CD4-positive, CD25-positive, alpha-beta regulatory T cell (primary cell): ENCODE measurements around the gene LTF. TPM values are rescaled to one million over a fixed set of nuclear protein-coding genes. Genes with fewer than 3 reads are reported as not detected.
"Not testable (repeated sequence)": the region's sequence is repeated elsewhere in the genome, so short reads cannot be mapped to it uniquely, and the experiment has no call there.

Source experiments
- ATAC-seq, 2 donors: fragments of 150-1000 bp; cut with Tn5 transposase; one replicate each; pipeline ENCODE4 v1.10.0; 2021; ENCODE audit warnings: low read depth in 2 of 2, moderate number of reproducible peaks in 2 of 2, moderate library complexity in 1 of 2
- DNase-seq, 3 donors: peaks; one replicate each; pipeline versions ENCODE4 v3.0.0 to v3.0.0-alpha.2; 2012 to 2022; ENCODE audit warnings: mixed read lengths in 1 of 3
- H3K27ac ChIP-seq: one replicate; pipeline ENCODE4 v1.7.0; 2013; ENCODE audit warnings: mild to moderate bottlenecking, low read length; ENCODE audit not compliant: insufficient read depth, poor library complexity, severe bottlenecking
- H3K27me3 ChIP-seq: one replicate; pipeline ENCODE4 v1.7.0; 2013; ENCODE audit warnings: low read length; ENCODE audit not compliant: control insufficient read depth, insufficient read depth
- H3K36me3 ChIP-seq: one replicate; pipeline ENCODE4 v1.7.0; 2013; ENCODE audit warnings: mild to moderate bottlenecking, low read length, moderate library complexity; ENCODE audit not compliant: control insufficient read depth, insufficient read depth
- H3K4me1 ChIP-seq: 2 replicates; pipeline ENCODE4 v1.7.0; 2013; ENCODE audit warnings: mild to moderate bottlenecking, low read length; ENCODE audit not compliant: insufficient read depth, control insufficient read depth, poor library complexity, severe bottlenecking
- H3K4me3 ChIP-seq: one replicate; pipeline ENCODE4 v1.7.0; 2013; ENCODE audit warnings: low read depth, mild to moderate bottlenecking, low read length, moderate library complexity
- H3K9me3 ChIP-seq, 2 experiments: 1 replicate in 1 of 2; 2 replicates in 1 of 2; pipeline ENCODE4 v1.7.0; 2013; ENCODE audit warnings: low read length in 2 of 2, mild to moderate bottlenecking in 1 of 2, moderate library complexity in 1 of 2; ENCODE audit not compliant: control insufficient read depth in 2 of 2
- H3K27ac Mint-ChIP-seq, 3 donors: one replicate each; pipeline ENCODE4 v1.8.0; 2020 to 2022; ENCODE audit warnings: mild to moderate bottlenecking in 3 of 3, mixed read lengths in 3 of 3, moderate library complexity in 2 of 3
- H3K27me3 Mint-ChIP-seq: one replicate; pipeline ENCODE4 v1.8.0; 2022; ENCODE audit warnings: mild to moderate bottlenecking, mixed read lengths
- H3K36me3 Mint-ChIP-seq: one replicate; pipeline ENCODE4 v1.8.0; 2020; ENCODE audit warnings: mixed read lengths
- H3K4me1 Mint-ChIP-seq, 4 donors: one replicate each; pipeline ENCODE4 v1.8.0; 2020 to 2022; ENCODE audit warnings: mixed read lengths in 4 of 4, mild to moderate bottlenecking in 1 of 4
- H3K4me3 Mint-ChIP-seq, 4 donors: one replicate each; pipeline ENCODE4 v1.8.0; 2020 to 2022; ENCODE audit warnings: mild to moderate bottlenecking in 4 of 4, mixed read lengths in 4 of 4, moderate library complexity in 3 of 4
- H3K9me3 Mint-ChIP-seq, 7 donors: one replicate each; pipeline ENCODE4 v1.8.0; 2020 to 2022; ENCODE audit warnings: mixed read lengths in 7 of 7, mild to moderate bottlenecking in 3 of 7, moderate library complexity in 2 of 7
- polyA plus RNA-seq, 4 donors: library from polyadenylated mRNA; unstranded; fragments of 300-500 nt; fragmentation: Illumina TruSeq; gene quantifications; one replicate each; pipeline ENCODE4 v1.2.3, GENCODE V29; 2021
- total RNA-seq: library from RNA; stranded (reverse); gene quantifications from one replicate; pipeline ENCODE4 v1.2.3, GENCODE V29; 2022

Gene LTF
- total and polyA plus RNA-seq, 5 donors from 2014 or later: not detected

GRCh38 chr3:46398186-46398955, 66.3 kb downstream of the LTF start:
- Mint-ChIP-seq H3K27ac (no peak overlapping the region), H3K4me1 (peaks cover 0 to 2% (median 0%) of the 10 kb centered on the region in 4 donors), H3K9me3 (peaks cover 0 to 4% (median 0%) of the 10 kb centered on the region in 7 donors), H3K36me3 (no peaks in the 10 kb centered on the region), H3K4me3 (no peak overlapping the region), H3K27me3 (peaks cover 13% of the 10 kb centered on the region)
- H3K9me3 ChIP-seq: no peaks in the 10 kb centered on the region
- H3K4me1 ChIP-seq: no peaks in the 10 kb centered on the region
- no peaks in the 10 kb centered on the region for H3K27me3 ChIP-seq
- no peaks in the 10 kb centered on the region for H3K36me3 ChIP-seq
- ATAC-seq (no peak), DNase-seq (no peak)
- no peak overlapping the region for H3K4me3 ChIP-seq
- no peak overlapping the region for H3K27ac ChIP-seq

GRCh38 chr3:46397111-46397510, 67.6 kb downstream of the LTF start:
- H3K27me3 Mint-ChIP-seq: peaks cover 2% of the 10 kb centered on the region
- H3K27ac Mint-ChIP-seq: no peak overlapping the region
- ATAC-seq (no peak), DNase-seq (no peak)
- peaks cover 0 to 2% (median 0%) of the 10 kb centered on the region in 4 donors for H3K4me1 Mint-ChIP-seq
- no peaks in the 10 kb centered on the region for H3K4me1 ChIP-seq
- no peak overlapping the region for H3K4me3 ChIP-seq
- no peaks in the 10 kb centered on the region for H3K36me3 Mint-ChIP-seq
- no peak overlapping the region for H3K4me3 Mint-ChIP-seq
- H3K9me3 ChIP-seq: no peaks in the 10 kb centered on the region
- H3K9me3 Mint-ChIP-seq: no peaks in the 10 kb centered on the region
- no peaks in the 10 kb centered on the region for H3K27me3 ChIP-seq
- H3K27ac ChIP-seq: no peak overlapping the region
- H3K36me3 ChIP-seq: no peaks in the 10 kb centered on the region

- peak overlapping the region in 1 of 3 donors; percentile 67 for H3K27ac Mint-ChIP-seq
- H3K4me3 ChIP-seq: no peak overlapping the region
- no peaks in the 10 kb centered on the region for H3K9me3 ChIP-seq
- H3K4me1 Mint-ChIP-seq: peaks cover 0 to 2% (median 0%) of the 10 kb centered on the region in 4 donors
- H3K27me3 Mint-ChIP-seq: no peaks in the 10 kb centered on the region
- H3K4me3 Mint-ChIP-seq: no peak overlapping the region
- H3K9me3 Mint-ChIP-seq: no peaks in the 10 kb centered on the region
- DNase-seq (no peak), ATAC-seq (peak in 1 of 2 donors; percentile 37)
- no peaks in the 10 kb centered on the region for H3K36me3 Mint-ChIP-seq
- no peak overlapping the region for H3K27ac ChIP-seq
- no peaks in the 10 kb centered on the region for H3K4me1 ChIP-seq
- no peaks in the 10 kb centered on the region for H3K27me3 ChIP-seq
- H3K36me3 ChIP-seq: no peaks in the 10 kb centered on the region
Observed at GRCh38 chr3:46395766-46396530, 68.8 kb downstream of the LTF start.

GRCh38 chr3:46395210-46395661, 69.5 kb downstream of the LTF start:
- H3K36me3 ChIP-seq: no peaks in the 10 kb centered on the region
- H3K4me3 ChIP-seq: no peak overlapping the region
- no peaks in the 10 kb centered on the region for H3K9me3 Mint-ChIP-seq
- no peaks in the 10 kb centered on the region for H3K9me3 ChIP-seq
- peaks cover 0 to 2% (median 0%) of the 10 kb centered on the region in 4 donors for H3K4me1 Mint-ChIP-seq
- ATAC-seq: no peak
- H3K27me3 Mint-ChIP-seq: no peaks in the 10 kb centered on the region
- H3K36me3 Mint-ChIP-seq: no peaks in the 10 kb centered on the region
- no peaks in the 10 kb centered on the region for H3K27me3 ChIP-seq
- DNase-seq: peak in 1 of 3 donors; percentile 14
- H3K4me3 Mint-ChIP-seq: no peak overlapping the region
- no peak overlapping the region for H3K27ac ChIP-seq
- no peaks in the 10 kb centered on the region for H3K4me1 ChIP-seq
- H3K27ac Mint-ChIP-seq: no peak overlapping the region

GRCh38 chr3:46393554-46394434, 70.9 kb downstream of the LTF start:
- Mint-ChIP-seq H3K9me3 (no peaks in the 10 kb centered on the region), H3K4me3 (no peak overlapping the region), H3K4me1 (peaks cover 0 to 2% (median 0%) of the 10 kb centered on the region in 4 donors), H3K36me3 (no peaks in the 10 kb centered on the region), H3K27ac (no peak overlapping the region), H3K27me3 (no peaks in the 10 kb centered on the region)
- H3K27me3 ChIP-seq: no peaks in the 10 kb centered on the region
- H3K4me1 ChIP-seq: no peaks in the 10 kb centered on the region
- H3K9me3 ChIP-seq: no peaks in the 10 kb centered on the region
- H3K27ac ChIP-seq: no peak overlapping the region
- H3K4me3 ChIP-seq: no peak overlapping the region
- DNase-seq (no peak), ATAC-seq (no peak)
- no peaks in the 10 kb centered on the region for H3K36me3 ChIP-seq

- H3K4me1 Mint-ChIP-seq: peaks cover 0 to 2% (median 0%) of the 10 kb centered on the region in 4 donors
- Histone ChIP-seq H3K27me3 (no peaks in the 10 kb centered on the region), H3K9me3 (no peaks in the 10 kb centered on the region), H3K27ac (no peak overlapping the region), H3K36me3 (no peaks in the 10 kb centered on the region), H3K4me1 (no peaks in the 10 kb centered on the region), H3K4me3 (no peak overlapping the region)
- no peaks in the 10 kb centered on the region for H3K27me3 Mint-ChIP-seq
- ATAC-seq (no peak), DNase-seq (no peak)
- no peaks in the 10 kb centered on the region for H3K9me3 Mint-ChIP-seq
- no peak overlapping the region for H3K27ac Mint-ChIP-seq
- H3K4me3 Mint-ChIP-seq: no peak overlapping the region
- H3K36me3 Mint-ChIP-seq: no peaks in the 10 kb centered on the region
Observed at GRCh38 chr3:46393011-46393410, 71.7 kb downstream of the LTF start.

GRCh38 chr3:46391526-46391925, 73.2 kb downstream of the LTF start:
- H3K4me1 Mint-ChIP-seq, H3K9me3 ChIP-seq, H3K27me3 Mint-ChIP-seq, H3K27me3 ChIP-seq, ATAC-seq, H3K27ac ChIP-seq, H3K4me3 ChIP-seq, H3K36me3 Mint-ChIP-seq, H3K36me3 ChIP-seq, H3K27ac Mint-ChIP-seq, H3K9me3 Mint-ChIP-seq, DNase-seq, H3K4me1 ChIP-seq, H3K4me3 Mint-ChIP-seq: not testable (repeated sequence)
